Right ventricle myocardium superior (tissue), 1 donor: ENCODE data around the gene SFXN3. TPM values are rescaled to one million over a fixed set of nuclear protein-coding genes. Genes with fewer than 3 reads are reported as not detected.
A peak's percentile ranks its signal among the peaks of the same experiment; 100 is the strongest.

Experiments used
- ATAC-seq: fragments of 200-7000 bp; cut with Tn5 transposase; one replicate; pipeline ENCODE4 v1.9.1; 2020; ENCODE audit warnings: mild to moderate bottlenecking; ENCODE audit not compliant: poor library complexity
- DNase-seq: peaks from one replicate; pipeline ENCODE4 v3.0.0-alpha.2; 2020
- intact Hi-C: fragments of 100-400 bp; cut with DNase I; formaldehyde crosslinking; loops from one replicate; pipeline ENCODE4 v1.11.2; 2022
- long read RNA-seq: library from polyadenylated mRNA; unstranded; transcript quantifications from one replicate; pipeline ENCODE4 v2.0.0, GENCODE V29; 2021
- total RNA-seq: library from RNA; stranded (reverse); fragmentation: NEBNext Ultra II Directional; extraction: Animal tissue kit (Norgen Biotek cat#: 25700); gene quantifications from one replicate; pipeline ENCODE4 v1.2.1, GENCODE V29; 2021
- donor health status: DM: no; HTN: yes; CAD: no; lungs with severe emphysema.

The SFXN3 gene, protein sequence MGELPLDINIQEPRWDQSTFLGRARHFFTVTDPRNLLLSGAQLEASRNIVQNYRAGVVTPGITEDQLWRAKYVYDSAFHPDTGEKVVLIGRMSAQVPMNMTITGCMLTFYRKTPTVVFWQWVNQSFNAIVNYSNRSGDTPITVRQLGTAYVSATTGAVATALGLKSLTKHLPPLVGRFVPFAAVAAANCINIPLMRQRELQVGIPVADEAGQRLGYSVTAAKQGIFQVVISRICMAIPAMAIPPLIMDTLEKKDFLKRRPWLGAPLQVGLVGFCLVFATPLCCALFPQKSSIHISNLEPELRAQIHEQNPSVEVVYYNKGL
- 11.4 TPM for total RNA-seq
- long read RNA-seq, transcript SFXN3-202 (12 exons, 3,098 nt), result major isoform, 6 of 20 reads
- long read RNA-seq, partial matches to known transcripts, result 10 of 20 reads
- long read RNA-seq, other reads (novel, unspliced or antisense), result 4 of 20 reads

- intact Hi-C loops, result no loop called here
- DNase-seq (peak; percentile 98), ATAC-seq (peak; percentile 94)
Measured at GRCh38 chr10:101031128-101031795, at the start of gene SFXN3, which contains the start of gene PDZD7. Gene SFXN3, plus strand, starts transcription at chr10:101031234. Its CDS starts 3,461 bp downstream, at chr10:101034695. Gene PDZD7, minus strand, starts transcription at chr10:101031129. Its CDS starts 910 bp downstream, at chr10:101030219.

- intact Hi-C loops, result no loop called here
- no peak for DNase-seq
- ATAC-seq, result no peak
Measured at GRCh38 chr10:100982916-100983830, 47.9 kb upstream of the SFXN3 start.

GRCh38 chr10:100983868-100984671 lies 47.0 kb upstream of the SFXN3 start:
- ATAC-seq (no peak), DNase-seq (no peak)
- intact Hi-C loops, result no loop called here

GRCh38 chr10:100984672-100985177 lies 46.3 kb upstream of the SFXN3 start:
- intact Hi-C loops, result no loop called here
- DNase-seq (no peak), ATAC-seq (no peak)

DNA sequence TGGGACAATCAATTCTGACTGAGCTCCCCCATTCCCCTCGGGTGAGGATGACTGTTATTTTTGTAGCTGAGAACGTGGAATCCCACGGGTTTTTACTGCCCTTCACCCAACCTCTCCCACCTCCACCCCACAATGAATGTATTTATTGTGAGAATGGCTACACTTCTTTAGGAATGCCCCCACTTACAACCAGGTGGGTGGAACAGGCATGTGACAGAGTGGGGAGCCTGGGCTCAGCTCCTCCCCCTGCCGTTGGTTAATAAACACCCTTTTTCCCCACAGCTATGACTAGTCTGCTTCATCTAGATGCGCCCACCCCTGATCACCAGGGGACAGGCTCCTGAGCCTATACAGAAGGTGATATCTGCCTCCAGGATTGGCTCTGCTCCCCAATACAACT lies 45.7 kb upstream of the SFXN3 start:
- DNase-seq, result no peak
- intact Hi-C loops, result no loop called here
- no peak for ATAC-seq

DNA sequence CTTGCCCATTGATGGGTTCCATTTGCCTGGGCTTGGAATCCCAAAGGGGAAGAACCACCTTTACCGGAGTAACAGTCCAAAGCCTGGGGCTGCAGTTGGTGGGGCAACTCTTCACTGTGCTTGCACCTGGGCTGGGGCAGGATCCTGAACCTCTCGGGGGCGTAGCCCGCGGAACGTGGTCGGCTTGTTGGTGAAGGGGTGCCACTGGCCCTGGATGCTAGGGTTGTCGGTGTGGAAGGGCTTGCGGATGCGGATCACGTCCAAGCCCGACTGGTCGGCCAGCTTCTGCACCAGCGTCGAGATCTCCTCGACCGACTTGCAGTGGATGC lies 44.4 kb upstream of the SFXN3 start:
- no peak for DNase-seq
- intact Hi-C loops, result no loop called here
- ATAC-seq, result no peak

DNA sequence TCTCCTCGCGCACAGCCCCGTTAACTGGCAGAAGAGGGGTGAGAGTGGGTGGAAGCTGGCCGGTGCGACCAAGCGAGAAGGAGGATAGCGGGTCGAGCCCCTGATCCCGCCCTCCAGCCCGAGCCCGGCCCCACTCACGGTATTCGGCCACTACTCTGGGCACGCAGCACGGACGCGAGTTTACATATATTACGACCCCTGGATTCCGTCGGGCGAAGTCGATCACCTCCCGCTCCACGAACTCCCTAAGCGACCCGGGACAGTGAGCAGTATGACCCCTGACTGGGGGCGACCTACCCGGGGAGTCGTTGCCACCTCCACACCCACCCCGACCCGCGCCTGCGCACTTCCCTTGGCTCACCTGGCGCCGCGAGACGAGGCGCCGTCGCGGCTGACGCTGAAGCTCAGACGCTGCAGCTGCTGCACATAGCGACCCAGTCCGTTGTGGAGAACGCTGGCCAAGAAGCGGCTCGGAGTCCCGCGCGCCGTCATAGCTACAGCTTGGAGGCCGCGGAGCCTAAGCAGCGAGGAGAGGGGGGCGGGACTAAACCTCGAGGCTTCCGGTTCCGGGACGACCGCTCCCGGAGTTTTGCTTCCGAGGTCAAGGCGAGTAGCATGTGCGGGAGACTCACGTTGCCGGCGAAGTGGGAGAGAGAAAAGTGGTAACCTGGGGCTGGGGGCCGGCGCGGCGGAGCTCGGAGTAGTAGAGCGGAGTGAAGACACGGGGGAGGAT lies 43.9 kb upstream of the SFXN3 start, which contains the start of the genes MRPL43 and TWNK:
TSS of gene MRPL43 (minus strand) at position 546 of the 733 bp plus-strand sequence. CDS start at position 492, 54 bp downstream.
TSS of gene TWNK (plus strand) at position 592 of the 733 bp plus-strand sequence. CDS start 668 bp downstream, outside the sequence.
- ATAC-seq (peak; percentile 94), DNase-seq (peak; percentile 92)
- intact Hi-C loops, result no loop called here

GRCh38 chr10:100987685-100988049 lies 43.4 kb upstream of the SFXN3 start:
- intact Hi-C loops, result no loop called here
- no peak for DNase-seq
- ATAC-seq, result no peak

GRCh38 chr10:100988166-100988565 lies 42.9 kb upstream of the SFXN3 start:
- ATAC-seq (no peak), DNase-seq (no peak)
- intact Hi-C loops, result no loop called here

GRCh38 chr10:100989088-100989487 lies 41.9 kb upstream of the SFXN3 start:
- no peak for DNase-seq
- no peak for ATAC-seq
- intact Hi-C loops, result no loop called here

- ATAC-seq (no peak), DNase-seq (no peak)
- intact Hi-C loops, result no loop called here
Measured at GRCh38 chr10:100993986-100994708, 36.9 kb upstream of the SFXN3 start.

GRCh38 chr10:100995181-100995580 lies 35.9 kb upstream of the SFXN3 start:
- intact Hi-C loops, result no loop called here
- ATAC-seq, result no peak
- no peak for DNase-seq

GRCh38 chr10:100996678-100997359 lies 34.2 kb upstream of the SFXN3 start:
- peak; percentile 0 for ATAC-seq
- no peak for DNase-seq
- intact Hi-C loops, result no loop called here

DNA sequence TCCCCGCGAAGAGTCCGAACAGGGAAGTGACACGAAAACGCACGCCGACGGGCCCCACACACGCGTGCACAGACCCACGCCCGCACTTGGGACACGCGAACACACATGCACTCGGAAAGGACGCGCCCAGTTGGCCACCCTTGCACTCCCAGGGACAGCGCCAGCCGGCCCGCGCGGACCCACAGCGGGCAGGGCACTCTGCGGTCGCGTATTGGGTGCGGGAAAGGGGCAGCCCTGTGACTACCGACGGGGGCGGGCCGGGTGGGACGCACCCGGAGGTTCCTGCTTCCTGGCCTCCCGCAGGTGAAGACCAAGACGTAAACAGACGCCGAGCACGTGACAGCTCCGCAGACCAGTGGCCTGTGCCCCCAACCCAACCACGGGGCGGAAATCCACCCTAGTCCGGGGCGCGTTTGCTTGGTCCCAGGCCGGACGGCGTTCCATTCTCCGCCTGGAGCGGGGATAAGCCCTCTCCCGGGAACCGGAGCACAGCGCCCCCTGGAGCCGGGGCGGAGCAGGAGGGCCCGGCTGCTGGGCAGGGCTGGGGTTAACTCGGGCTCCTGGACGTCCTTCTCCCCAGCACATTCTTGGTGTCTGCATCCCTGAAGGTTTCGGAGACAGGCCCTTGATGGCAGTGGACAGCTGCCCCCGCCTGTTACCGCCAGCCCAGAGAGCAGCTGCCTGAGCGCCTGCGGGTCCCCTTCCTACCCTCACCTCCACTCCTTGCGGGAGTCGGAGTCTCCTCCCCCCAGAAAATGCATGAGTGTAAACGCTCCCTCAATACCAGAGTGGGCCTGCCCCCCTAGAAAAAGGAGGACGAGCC lies 33.5 kb upstream of the SFXN3 start:
- ATAC-seq, result peak; percentile 55
- DNase-seq, result peak; percentile 87
- intact Hi-C loops, result loop anchor here (2.0 kb wide), 1 partner anchor 15 kb away; no protein-coding TSS in a partner anchor
